Cardiac fibroblast (primary cell): ENCODE results near the gene RASSF1.
A peak's percentile ranks its signal among the peaks of the same experiment; 100 is the strongest.

Experiments used
- DNase-seq, 2 donors: peaks; one replicate each; pipeline versions ENCODE4 v3.0.0 to v3.0.0-alpha.2; 2010; ENCODE audit warnings: low read depth in 2 of 2
- H3K4me3 ChIP-seq, 2 donors: replicated peaks in 1 of 2; 1 replicate in 1 of 2; 2 replicates in 1 of 2; pipeline ENCODE4 v1.5.1; 2011; ENCODE audit warnings: low read depth in 2 of 2, low read length in 2 of 2, mild to moderate bottlenecking in 2 of 2, moderate library complexity in 1 of 2
- TF ChIP-seq, protein P1 (sequence below): IDR thresholded peaks from one replicate; pipeline ENCODE4 v1.5.1; 2011; ENCODE audit warnings: low read depth, mild to moderate bottlenecking, low read length, inconsistent platforms

RASSF1 gene

DNA sequence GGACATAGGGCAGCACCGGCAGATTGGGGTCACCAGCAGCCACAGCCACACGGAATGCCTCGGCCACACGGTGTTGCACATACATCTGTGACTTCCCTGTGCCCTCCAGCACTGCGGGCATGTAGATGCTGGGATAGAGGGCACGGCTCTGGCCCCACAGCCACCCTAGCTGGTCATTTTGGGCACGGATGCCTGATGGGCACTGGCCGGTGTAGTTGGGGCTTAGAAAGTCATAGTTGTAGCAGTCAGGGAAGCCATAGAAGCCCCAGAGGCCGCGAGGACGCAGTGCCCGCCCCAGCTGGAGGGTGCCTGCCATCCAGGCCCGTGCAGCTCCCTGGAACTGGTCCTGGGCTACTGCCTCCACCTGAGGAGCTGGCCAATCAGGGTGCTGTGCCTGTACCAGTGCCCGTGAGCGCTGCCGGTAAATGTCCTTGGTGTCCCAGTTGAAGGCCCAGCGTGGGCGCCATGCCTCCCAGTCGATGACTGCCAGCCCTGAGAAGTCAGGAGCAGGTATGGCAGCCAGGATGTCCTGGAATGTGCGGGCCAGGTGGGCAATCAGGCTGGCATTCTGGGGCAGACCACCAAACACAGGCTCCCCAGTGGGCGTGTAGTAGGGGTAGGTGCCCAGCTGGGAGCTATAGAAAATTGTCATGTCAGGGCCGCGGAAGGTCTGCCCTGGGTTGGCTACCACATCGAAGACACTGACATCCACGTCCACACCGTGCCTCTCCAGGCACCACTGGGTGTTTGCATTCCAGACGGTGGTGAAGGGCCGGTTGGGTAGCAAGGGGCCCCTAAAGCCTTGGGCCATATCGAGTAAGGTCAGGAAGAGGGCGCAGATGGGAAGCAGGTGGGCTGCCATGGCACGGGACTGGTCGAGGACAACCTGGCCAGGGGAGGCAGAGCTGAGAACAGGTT is 38.3 kb downstream of the RASSF1 start:
- no peak for DNase-seq
- TF ChIP-seq, protein P1, sequence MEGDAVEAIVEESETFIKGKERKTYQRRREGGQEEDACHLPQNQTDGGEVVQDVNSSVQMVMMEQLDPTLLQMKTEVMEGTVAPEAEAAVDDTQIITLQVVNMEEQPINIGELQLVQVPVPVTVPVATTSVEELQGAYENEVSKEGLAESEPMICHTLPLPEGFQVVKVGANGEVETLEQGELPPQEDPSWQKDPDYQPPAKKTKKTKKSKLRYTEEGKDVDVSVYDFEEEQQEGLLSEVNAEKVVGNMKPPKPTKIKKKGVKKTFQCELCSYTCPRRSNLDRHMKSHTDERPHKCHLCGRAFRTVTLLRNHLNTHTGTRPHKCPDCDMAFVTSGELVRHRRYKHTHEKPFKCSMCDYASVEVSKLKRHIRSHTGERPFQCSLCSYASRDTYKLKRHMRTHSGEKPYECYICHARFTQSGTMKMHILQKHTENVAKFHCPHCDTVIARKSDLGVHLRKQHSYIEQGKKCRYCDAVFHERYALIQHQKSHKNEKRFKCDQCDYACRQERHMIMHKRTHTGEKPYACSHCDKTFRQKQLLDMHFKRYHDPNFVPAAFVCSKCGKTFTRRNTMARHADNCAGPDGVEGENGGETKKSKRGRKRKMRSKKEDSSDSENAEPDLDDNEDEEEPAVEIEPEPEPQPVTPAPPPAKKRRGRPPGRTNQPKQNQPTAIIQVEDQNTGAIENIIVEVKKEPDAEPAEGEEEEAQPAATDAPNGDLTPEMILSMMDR: no peak
- no peak overlapping the region for H3K4me3 ChIP-seq

DNA sequence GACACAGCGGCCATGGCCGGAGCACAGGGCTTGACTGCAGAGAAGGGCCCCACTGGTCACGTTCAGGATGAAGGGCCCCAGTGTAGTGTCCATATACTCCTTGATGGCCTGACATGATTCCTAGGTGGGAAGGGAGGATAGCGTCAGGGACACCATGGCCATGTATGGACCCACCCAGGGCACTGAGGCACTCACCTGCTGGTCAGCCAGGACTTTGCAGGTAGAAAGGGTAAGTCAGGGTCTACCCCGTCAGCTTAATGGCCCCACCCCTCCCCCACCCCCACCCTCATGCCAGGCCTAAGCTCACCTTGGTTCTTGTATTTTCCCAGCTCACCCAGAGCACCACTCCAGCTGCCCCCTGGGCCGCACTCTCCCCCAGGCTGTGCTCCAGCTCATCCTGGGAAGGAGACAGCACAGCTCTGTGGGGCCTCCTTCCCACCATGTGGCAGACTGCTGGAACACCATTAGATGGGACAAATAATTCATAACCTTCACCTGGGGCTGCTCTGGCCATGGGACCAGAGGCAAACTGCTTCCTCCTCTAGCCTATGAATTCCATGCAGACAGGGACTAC is 39.9 kb downstream of the RASSF1 start:
- no peak overlapping the region for H3K4me3 ChIP-seq
- DNase-seq: no peak
- TF ChIP-seq, protein P1: no peak

DNA sequence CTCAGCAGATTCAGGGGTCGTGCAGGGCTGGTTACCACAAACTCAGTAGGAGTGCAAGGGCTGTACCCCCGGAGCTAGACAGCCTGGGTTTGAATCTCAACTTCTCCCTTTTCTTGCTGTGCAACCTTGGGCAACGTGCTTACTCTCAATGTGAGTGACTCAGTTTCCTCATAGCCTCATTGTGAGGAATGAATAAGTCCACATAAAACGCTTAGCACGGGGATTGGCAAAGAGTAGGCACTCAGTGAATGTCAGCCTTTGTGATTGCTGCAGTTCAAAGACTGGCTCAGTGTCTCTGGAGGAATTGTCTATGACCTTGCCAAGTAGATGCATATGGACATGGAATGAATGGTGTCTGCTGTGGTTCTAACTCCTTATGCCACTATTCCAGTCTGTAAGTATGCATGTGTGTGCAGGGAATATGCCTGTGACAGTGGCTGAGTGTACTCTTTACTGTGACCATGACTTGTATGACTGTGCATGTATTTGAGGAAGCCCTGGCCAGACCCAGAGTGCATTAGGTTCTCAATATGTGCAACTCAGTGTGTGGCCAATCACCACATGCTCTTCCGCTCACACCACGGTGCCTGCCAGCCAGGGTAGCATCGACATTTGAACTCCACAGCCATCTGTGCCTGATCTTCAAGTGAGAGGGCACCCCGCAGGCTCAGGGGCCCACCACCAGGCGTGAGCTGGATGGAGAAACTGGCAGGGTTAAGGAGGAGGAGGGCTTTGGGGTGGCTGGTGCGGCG is 40.5 kb downstream of the RASSF1 start:
- peak; percentile 51 to 84 for DNase-seq
- TF ChIP-seq, protein P1: no peak
- peak overlapping the region; percentile 28 to 50 for H3K4me3 ChIP-seq

DNA sequence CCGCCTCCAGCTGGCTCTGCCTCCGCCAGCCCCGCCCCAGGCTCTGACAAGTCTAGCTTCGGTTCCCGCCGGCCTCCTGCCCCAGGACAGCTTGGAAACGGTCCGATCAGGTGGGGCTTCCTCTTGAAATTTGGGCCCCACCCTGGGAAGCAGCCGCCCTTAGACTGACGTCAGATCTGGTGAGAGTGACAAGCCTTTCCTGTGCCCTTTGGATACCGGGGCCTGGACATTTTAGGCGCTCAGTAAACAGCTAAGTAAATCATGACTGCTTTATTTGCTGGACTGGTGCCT is 41.1 kb downstream of the RASSF1 start:
- no peak for DNase-seq
- TF ChIP-seq, protein P1: no peak
- H3K4me3 ChIP-seq: peak overlapping the region; percentile 28 to 50

DNA sequence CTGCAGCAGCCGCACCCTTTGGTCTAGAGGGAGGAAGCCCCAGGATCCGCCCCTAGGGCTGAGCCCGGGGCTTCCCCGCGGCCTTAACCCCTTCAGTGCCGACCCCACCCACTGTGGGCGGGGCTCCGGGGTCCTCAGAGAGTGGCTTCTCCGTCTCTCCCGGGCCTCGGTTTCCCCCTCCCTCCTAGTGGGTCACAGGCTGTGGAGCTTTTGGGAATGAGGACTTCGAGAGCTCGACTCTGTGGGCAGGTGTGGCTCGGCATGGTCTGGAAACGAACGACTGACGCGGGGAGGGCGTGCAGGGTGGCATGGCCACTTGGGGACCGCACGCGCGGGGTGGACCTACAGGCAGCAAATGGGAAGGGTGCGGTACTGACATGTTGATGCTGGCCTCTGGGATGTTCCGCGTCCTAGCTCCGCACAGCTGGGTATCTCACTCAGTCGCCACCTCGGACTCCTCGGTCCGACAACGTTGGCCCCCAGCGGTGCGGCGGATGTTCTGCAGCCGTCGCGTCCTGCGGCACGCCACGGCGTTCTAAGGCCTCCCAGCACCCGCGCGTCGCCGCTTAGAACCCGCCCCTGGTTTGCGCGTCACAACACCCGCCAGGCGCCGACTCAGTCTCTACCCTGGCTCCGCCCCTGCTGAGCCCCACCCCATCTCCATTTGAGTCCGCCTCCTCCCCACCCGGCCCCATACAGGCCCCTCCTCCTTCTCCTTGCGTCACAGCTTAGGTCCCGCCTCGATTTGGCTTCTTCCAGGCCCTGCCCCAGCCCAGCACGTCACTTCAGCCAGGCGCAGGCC is 41.6 kb downstream of the RASSF1 start, which contains the start of the genes HYAL3 and NAA80:
TSS of gene HYAL3 (minus strand) at position 570 of the 802 bp plus-strand sequence. CDS start 3,803 bp downstream, outside the sequence.
TSS of gene NAA80 (minus strand) at position 570 of the 802 bp plus-strand sequence. CDS start 1,942 bp downstream, outside the sequence.
- TF ChIP-seq, protein P1: peak; percentile 25
- DNase-seq: peak; percentile 100
- H3K4me3 ChIP-seq: peak within 1 kb of the TSS; percentile 65 to 88
